Measurements from ENCODE around the gene UBR3.
"Not testable (repeated sequence)": the region's sequence is repeated elsewhere in the genome, so short reads cannot be mapped to it uniquely, and the experiment has no call there.

The UBR3 gene

GRCh38 chr2:169822785-169823392 is 4.4 kb upstream of the UBR3 start:
- no peak for DNase-seq (ENCODE audit: low read depth)

GRCh38 chr2:169823996-169824372 is 3.3 kb upstream of the UBR3 start:
- no peak for DNase-seq (ENCODE audit: low read depth)

- DNase-seq (ENCODE audit: low read depth) = peak; percentile 54
These were observed 2.6 kb upstream of the UBR3 start, which contains the start of gene METTL5 for GRCh38 chr2:169824373-169825333. TSS of gene METTL5 (minus strand) at chr2:169824905. CDS start at chr2:169824597, 308 bp downstream.

GRCh38 chr2:169828141-169828811 is 1.0 kb downstream of the UBR3 start:
- peak; percentile 18 for DNase-seq (ENCODE audit: low read depth)

GRCh38 chr2:169834401-169834800 is 7.1 kb downstream of the UBR3 start:
- no peak for DNase-seq (ENCODE audit: low read depth)

GRCh38 chr2:169838743-169839489 is 11.7 kb downstream of the UBR3 start:
- no peak for DNase-seq (ENCODE audit: low read depth)

- no peak for DNase-seq (ENCODE audit: low read depth)
These were observed 12.9 kb downstream of the UBR3 start for GRCh38 chr2:169839954-169840746.

GRCh38 chr2:169840747-169841142 is 13.5 kb downstream of the UBR3 start:
- DNase-seq (ENCODE audit: low read depth) = no peak

GRCh38 chr2:169841625-169842024 is 14.4 kb downstream of the UBR3 start:
- not testable (repeated sequence) for DNase-seq (ENCODE audit: low read depth)

- no peak for DNase-seq (ENCODE audit: low read depth)
These were observed 17.8 kb downstream of the UBR3 start for GRCh38 chr2:169845016-169845415.

- not testable (repeated sequence) for DNase-seq (ENCODE audit: low read depth)
These were observed 21.9 kb downstream of the UBR3 start for GRCh38 chr2:169848959-169849693.

GRCh38 chr2:169849710-169850109 is 22.5 kb downstream of the UBR3 start:
- DNase-seq (ENCODE audit: low read depth) = no peak

- DNase-seq (ENCODE audit: low read depth) = no peak
These were observed 25.9 kb downstream of the UBR3 start for GRCh38 chr2:169853041-169853668.

GRCh38 chr2:169855281-169856258 is 28.3 kb downstream of the UBR3 start:
- not testable (repeated sequence) for DNase-seq (ENCODE audit: low read depth)

GRCh38 chr2:169859423-169859822 is 32.2 kb downstream of the UBR3 start:
- DNase-seq (ENCODE audit: low read depth) = no peak

GRCh38 chr2:169860149-169860548 is 32.9 kb downstream of the UBR3 start:
- DNase-seq (ENCODE audit: low read depth) = no peak

- DNase-seq (ENCODE audit: low read depth) = no peak
These were observed 35.6 kb downstream of the UBR3 start for GRCh38 chr2:169862816-169863215.

- no peak for DNase-seq (ENCODE audit: low read depth)
These were observed 38.2 kb downstream of the UBR3 start for GRCh38 chr2:169865492-169865891.

GRCh38 chr2:169866230-169866629 is 39.0 kb downstream of the UBR3 start:
- DNase-seq (ENCODE audit: low read depth) = not testable (repeated sequence)
